AG04450 (cell line): ENCODE measurements around the gene LRRIQ1. TPM values are rescaled to one million over a fixed set of nuclear protein-coding genes. Genes with fewer than 3 reads are reported as not detected.
"Not testable (repeated sequence)": the region's sequence is repeated elsewhere in the genome, so short reads cannot be mapped to it uniquely, and the experiment has no call there.

ENCODE experiments used
- CTCF ChIA-PET: fragments of 300-600, 350-600 bp; formaldehyde crosslinking; extraction: SDS; loops from one replicate; lab custom pipeline; 2022; ENCODE audit warnings: antibody characterized with exemption, inconsistent platforms; lab: Charles Lee
- POLR2A ChIA-PET: fragments of 350-600 bp; formaldehyde crosslinking; extraction: SDS; loops from one replicate; lab custom pipeline; 2021; ENCODE audit warnings: antibody characterized with exemption, inconsistent platforms; lab: Yijun Ruan, JAX
- DNase-seq: peaks from one replicate; pipeline ENCODE4 v3.0.0-alpha.2; 2011; ENCODE audit warnings: low read depth, low spot score
- H3K27ac ChIP-seq: one replicate; pipeline ENCODE4 v1.5.1; 2012; ENCODE audit warnings: low read depth, low read length, control low read depth
- H3K27me3 ChIP-seq: one replicate; pipeline ENCODE4 v1.6.0; 2012; ENCODE audit warnings: low read length; ENCODE audit not compliant: control insufficient read depth, insufficient read depth
- H3K4me3 ChIP-seq: 2 replicates; pipeline ENCODE4 v1.5.1; 2011; ENCODE audit warnings: mild to moderate bottlenecking, low read depth, low read length, control low read depth
- H3K9me3 ChIP-seq: 2 replicates; pipeline ENCODE4 v1.5.1; 2012; ENCODE audit warnings: low read length; ENCODE audit not compliant: control insufficient read depth, insufficient read depth
- polyA plus RNA-seq: library from polyadenylated mRNA; depleted of rRNA; stranded (reverse); fragments of >200 nt; gene quantifications from 2 replicates; pipeline ENCODE4 v1.2.3, GENCODE V29; 2011
- TF ChIP-seq, protein P1 (sequence below): IDR thresholded peaks from 2 replicates; pipeline ENCODE4 v1.5.1; 2011; ENCODE audit warnings: low read depth, low read length, control low read depth, inconsistent platforms

LRRIQ1 gene
- polyA plus RNA-seq, 1 experiment, result 0.58 TPM

DNA sequence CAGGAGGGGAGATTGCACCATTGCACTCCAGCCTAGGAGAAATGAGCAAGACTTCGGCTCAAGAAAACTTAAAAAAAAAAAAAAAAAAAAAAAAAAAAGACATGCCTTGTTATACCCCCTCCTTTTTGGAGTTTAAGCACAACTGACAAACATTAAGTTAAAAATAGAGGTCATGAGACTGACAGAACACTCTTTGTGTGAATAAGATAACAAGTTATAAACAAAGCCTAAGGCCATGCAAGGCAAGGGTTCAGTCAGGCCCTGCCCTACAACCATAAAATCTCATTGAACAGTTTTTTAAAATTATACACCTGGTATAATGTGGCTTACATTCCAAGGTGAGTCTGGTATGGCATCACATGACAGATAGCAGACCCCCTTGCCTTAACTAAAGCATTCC lies 39.4 kb upstream of the LRRIQ1 start:
- Histone ChIP-seq H3K27ac (no peak overlapping the region), H3K9me3 (no peaks in the 10 kb centered on the region), H3K4me3 (no peak overlapping the region), H3K27me3 (no peaks in the 10 kb centered on the region)
- CTCF ChIA-PET, result no interaction called here
- TF ChIP-seq, protein P1, sequence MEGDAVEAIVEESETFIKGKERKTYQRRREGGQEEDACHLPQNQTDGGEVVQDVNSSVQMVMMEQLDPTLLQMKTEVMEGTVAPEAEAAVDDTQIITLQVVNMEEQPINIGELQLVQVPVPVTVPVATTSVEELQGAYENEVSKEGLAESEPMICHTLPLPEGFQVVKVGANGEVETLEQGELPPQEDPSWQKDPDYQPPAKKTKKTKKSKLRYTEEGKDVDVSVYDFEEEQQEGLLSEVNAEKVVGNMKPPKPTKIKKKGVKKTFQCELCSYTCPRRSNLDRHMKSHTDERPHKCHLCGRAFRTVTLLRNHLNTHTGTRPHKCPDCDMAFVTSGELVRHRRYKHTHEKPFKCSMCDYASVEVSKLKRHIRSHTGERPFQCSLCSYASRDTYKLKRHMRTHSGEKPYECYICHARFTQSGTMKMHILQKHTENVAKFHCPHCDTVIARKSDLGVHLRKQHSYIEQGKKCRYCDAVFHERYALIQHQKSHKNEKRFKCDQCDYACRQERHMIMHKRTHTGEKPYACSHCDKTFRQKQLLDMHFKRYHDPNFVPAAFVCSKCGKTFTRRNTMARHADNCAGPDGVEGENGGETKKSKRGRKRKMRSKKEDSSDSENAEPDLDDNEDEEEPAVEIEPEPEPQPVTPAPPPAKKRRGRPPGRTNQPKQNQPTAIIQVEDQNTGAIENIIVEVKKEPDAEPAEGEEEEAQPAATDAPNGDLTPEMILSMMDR, result no peak
- DNase-seq, result no peak
- POLR2A ChIA-PET, result no interaction called here

DNA sequence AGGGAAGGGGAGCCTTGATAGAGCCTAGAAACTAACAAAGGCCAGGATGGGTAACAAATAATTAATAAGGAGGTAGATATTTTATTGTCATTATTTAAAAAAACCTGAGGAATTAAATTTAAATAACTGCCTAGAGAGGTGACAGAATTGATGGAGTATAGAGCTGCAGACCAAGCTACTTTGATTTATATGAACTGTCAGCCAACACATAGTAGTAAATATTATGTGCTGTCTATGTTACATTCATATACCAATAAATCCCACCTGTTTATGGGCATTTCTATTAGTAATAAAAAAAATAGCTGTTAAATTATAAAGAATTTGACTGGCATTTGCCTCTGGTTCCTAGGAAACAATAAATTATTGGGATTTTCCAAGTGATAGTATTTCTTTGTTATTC lies 37.8 kb upstream of the LRRIQ1 start:
- H3K9me3 ChIP-seq, result no peaks in the 10 kb centered on the region
- ChIA-PET CTCF (interaction anchor here (0.6 to 1.3 kb wide), 3 partner anchors 19 to 123 kb away, joined by 3 to 4 read pairs (median 3); no protein-coding TSS in a partner anchor), POLR2A (no interaction called here)
- DNase-seq, result no peak
- no peak overlapping the region for H3K4me3 ChIP-seq
- no peak overlapping the region for H3K27ac ChIP-seq
- TF ChIP-seq, protein P1, result no peak
- no peaks in the 10 kb centered on the region for H3K27me3 ChIP-seq

DNA sequence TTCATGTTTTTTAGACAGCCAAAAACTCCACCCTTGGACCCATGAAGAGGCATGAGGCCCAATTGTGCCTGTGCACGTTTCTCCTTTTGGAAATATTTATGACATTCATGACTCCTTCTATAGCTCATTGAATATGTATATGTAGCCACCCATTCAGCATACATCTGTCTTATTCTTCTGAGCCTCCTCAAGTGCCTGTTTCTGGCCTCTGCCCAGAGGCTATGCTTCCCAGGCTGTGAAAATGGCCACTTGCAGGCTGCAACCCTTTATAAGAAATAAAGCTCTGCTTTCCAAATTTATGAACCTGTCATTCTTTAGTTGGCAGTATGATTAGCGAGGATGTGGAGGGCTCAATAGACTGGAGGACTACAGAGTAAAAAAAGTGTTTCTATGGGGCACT lies 35.4 kb upstream of the LRRIQ1 start:
- no peaks in the 10 kb centered on the region for H3K9me3 ChIP-seq
- ChIA-PET POLR2A (no interaction called here), CTCF (interaction anchor here (1.1 kb wide), 1 partner anchor 29 kb away, joined by 7 read pairs; no protein-coding TSS in a partner anchor)
- no peak overlapping the region for H3K27ac ChIP-seq
- DNase-seq, result no peak
- no peak overlapping the region for H3K4me3 ChIP-seq
- no peaks in the 10 kb centered on the region for H3K27me3 ChIP-seq
- TF ChIP-seq, protein P1, result no peak

GRCh38 chr12:85002778-85003296 lies 33.3 kb upstream of the LRRIQ1 start:
- Histone ChIP-seq H3K27ac (no peak overlapping the region), H3K9me3 (no peaks in the 10 kb centered on the region), H3K4me3 (no peak overlapping the region), H3K27me3 (no peaks in the 10 kb centered on the region)
- no peak for DNase-seq
- TF ChIP-seq, protein P1, result no peak
- ChIA-PET CTCF (interaction anchor here (1.3 kb wide), 1 partner anchor 26 kb away, joined by 6 read pairs; no protein-coding TSS in a partner anchor), POLR2A (no interaction called here)

DNA sequence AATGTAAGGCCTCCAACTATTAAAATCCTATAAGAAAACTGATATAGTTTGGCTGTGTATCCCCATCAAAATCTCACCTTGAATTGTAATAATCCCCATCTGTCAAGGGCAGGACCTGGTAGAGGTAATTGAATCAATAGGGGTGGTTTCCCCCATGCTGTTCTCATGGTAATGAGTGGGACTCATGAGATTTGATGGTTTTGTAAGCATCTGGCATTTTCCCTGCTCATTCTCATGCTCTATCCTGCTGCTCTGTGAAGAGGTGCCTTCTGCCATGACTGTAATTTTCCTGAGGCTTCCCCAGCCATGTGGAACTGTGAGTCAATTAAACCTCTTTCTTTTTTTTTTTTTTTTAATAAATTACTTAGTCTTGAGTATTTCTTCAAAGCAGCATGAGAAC lies 31.9 kb upstream of the LRRIQ1 start:
- ChIA-PET POLR2A (no interaction called here), CTCF (no interaction called here)
- Histone ChIP-seq H3K27ac (no peak overlapping the region), H3K9me3 (no peaks in the 10 kb centered on the region), H3K4me3 (no peak overlapping the region), H3K27me3 (no peaks in the 10 kb centered on the region)
- TF ChIP-seq, protein P1, result no peak
- no peak for DNase-seq

DNA sequence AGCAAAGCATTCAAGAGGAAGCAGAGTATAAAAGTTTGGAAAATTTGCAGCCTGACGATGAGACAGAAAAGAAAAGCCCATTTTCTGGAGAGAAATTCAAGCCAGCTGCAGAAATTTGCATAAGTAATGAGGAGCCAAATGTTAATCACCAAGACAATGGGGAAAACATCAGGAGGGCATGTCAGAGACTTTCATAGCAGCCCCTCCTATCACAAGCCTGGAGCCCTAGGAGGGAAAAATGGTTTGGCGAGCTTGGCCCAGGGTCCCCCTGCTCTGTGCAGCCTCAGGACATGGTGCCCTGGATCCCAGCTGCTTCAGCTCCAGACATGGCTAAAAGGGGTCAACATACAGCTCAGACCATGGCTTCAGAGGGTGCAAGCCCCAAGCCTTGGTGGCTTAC lies 31.1 kb upstream of the LRRIQ1 start:
- DNase-seq, CTCF ChIA-PET: not testable (repeated sequence)

More for the DNA sequence above, 31.1 kb upstream of the LRRIQ1 start:
- H3K9me3 ChIP-seq, H3K4me3 ChIP-seq, POLR2A ChIA-PET, H3K27ac ChIP-seq, H3K27me3 ChIP-seq: not testable (repeated sequence)
